Esophagus (tissue), 2 donors: ENCODE results near the gene PDE6A. TPM values are rescaled to one million over a fixed set of nuclear protein-coding genes. Genes with fewer than 3 reads are reported as not detected.
"Not testable (repeated sequence)": the region's sequence is repeated elsewhere in the genome, so short reads cannot be mapped to it uniquely, and the experiment has no call there.

Experiments used
- H3K27ac ChIP-seq, 2 donors: one replicate each; pipeline ENCODE4 v1.5.1; 2013; ENCODE audit warnings: low read depth in 2 of 2, mild to moderate bottlenecking in 2 of 2, inconsistent platforms in 1 of 2, low read length in 1 of 2, moderate library complexity in 1 of 2
- H3K27me3 ChIP-seq, 2 donors: one replicate each; pipeline ENCODE4 v1.6.1; 2013; ENCODE audit warnings: low read length in 2 of 2, control low read depth in 1 of 2, mild to moderate bottlenecking in 1 of 2; ENCODE audit not compliant: insufficient read depth in 2 of 2, control insufficient read depth in 1 of 2
- H3K36me3 ChIP-seq, 2 donors: one replicate each; pipeline ENCODE4 v1.6.1; 2013; ENCODE audit warnings: low read length in 1 of 2; ENCODE audit not compliant: control insufficient read depth in 2 of 2, insufficient read depth in 2 of 2
- H3K4me1 ChIP-seq, 2 donors: one replicate each; pipeline ENCODE4 v1.6.1; 2013; ENCODE audit warnings: low read length in 1 of 2; ENCODE audit not compliant: control insufficient read depth in 2 of 2, insufficient read depth in 2 of 2
- H3K4me3 ChIP-seq, 2 donors: one replicate each; pipeline ENCODE4 v1.5.1; 2013; ENCODE audit warnings: low read length in 2 of 2, mild to moderate bottlenecking in 2 of 2, low read depth in 1 of 2, moderate library complexity in 1 of 2
- H3K9me3 ChIP-seq, 2 donors: one replicate each; pipeline ENCODE4 v1.6.1; 2013; ENCODE audit warnings: mild to moderate bottlenecking in 2 of 2, low read depth in 1 of 2, low read length in 1 of 2, moderate library complexity in 1 of 2; ENCODE audit not compliant: control insufficient read depth in 2 of 2, insufficient read depth in 1 of 2
- WGBS, 2 donors: extraction: QIAGEN DNeasy Blood & Tissue Kit; methylation state at CpG; one replicate each; pipeline ENCODE4 v1.1.7; 2013; 5-methylcytosine and 5-hydroxymethylcytosine counted together
- polyA plus RNA-seq, 2 donors: library from polyadenylated mRNA; stranded (reverse); fragments of 200-250 nt; gene quantifications; one replicate each; pipeline ENCODE4 v1.2.3, GENCODE V29; 2013
- donor health status: healthy with polysubstance abuse.
- donor health status: Bipolar disorder and iron deficiency.

The PDE6A gene
- polyA plus RNA-seq, 2 donors, result 1.0 to 1.5 TPM

GRCh38 chr5:149879593-149879992 lies 65.0 kb downstream of the PDE6A start:
- H3K36me3 ChIP-seq, H3K4me1 ChIP-seq, H3K27me3 ChIP-seq, H3K27ac ChIP-seq, H3K9me3 ChIP-seq, H3K4me3 ChIP-seq: not testable (repeated sequence)
- WGBS, 2 donors, result 81% methylated on average over 1 of the region's 2 CpGs

GRCh38 chr5:149878371-149878770 lies 66.2 kb downstream of the PDE6A start:
- WGBS, 2 donors, result 35 to 36% methylated on average over 7 of the region's 7 CpGs
- H3K27ac ChIP-seq, result no peak overlapping the region
- H3K4me3 ChIP-seq, result no peak overlapping the region
- no peaks in the 10 kb centered on the region for H3K4me1 ChIP-seq
- H3K36me3 ChIP-seq, result no peaks in the 10 kb centered on the region
- H3K27me3 ChIP-seq, result no peaks in the 10 kb centered on the region
- no peaks in the 10 kb centered on the region for H3K9me3 ChIP-seq

DNA sequence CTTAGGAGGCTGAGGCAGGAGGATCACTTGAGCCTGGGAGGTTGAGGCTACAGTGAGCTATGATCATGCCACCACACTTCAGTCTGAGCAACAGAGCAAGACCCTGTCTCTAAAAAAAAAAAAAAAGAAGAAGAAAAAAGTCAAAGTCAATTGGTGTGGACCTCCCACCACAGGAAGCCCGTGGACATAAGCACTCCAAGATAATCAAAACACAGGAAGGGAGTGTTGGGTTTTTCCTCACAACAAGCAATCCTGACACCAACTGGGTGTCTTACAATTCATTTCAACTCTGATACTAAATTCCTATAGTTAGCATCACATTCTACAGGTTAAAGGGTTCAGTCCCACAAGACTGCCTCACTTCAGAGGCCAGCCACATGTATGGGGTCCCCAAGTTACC lies 70.7 kb downstream of the PDE6A start:
- whole genome bisulfite sequencing, 2 donors, result 45 to 53% methylated on average over 1 of the region's 1 CpG
- H3K4me1 ChIP-seq, result no peaks in the 10 kb centered on the region
- H3K27ac ChIP-seq, result no peak overlapping the region
- H3K27me3 ChIP-seq, result no peaks in the 10 kb centered on the region
- no peaks in the 10 kb centered on the region for H3K36me3 ChIP-seq
- no peak overlapping the region for H3K4me3 ChIP-seq
- no peaks in the 10 kb centered on the region for H3K9me3 ChIP-seq

DNA sequence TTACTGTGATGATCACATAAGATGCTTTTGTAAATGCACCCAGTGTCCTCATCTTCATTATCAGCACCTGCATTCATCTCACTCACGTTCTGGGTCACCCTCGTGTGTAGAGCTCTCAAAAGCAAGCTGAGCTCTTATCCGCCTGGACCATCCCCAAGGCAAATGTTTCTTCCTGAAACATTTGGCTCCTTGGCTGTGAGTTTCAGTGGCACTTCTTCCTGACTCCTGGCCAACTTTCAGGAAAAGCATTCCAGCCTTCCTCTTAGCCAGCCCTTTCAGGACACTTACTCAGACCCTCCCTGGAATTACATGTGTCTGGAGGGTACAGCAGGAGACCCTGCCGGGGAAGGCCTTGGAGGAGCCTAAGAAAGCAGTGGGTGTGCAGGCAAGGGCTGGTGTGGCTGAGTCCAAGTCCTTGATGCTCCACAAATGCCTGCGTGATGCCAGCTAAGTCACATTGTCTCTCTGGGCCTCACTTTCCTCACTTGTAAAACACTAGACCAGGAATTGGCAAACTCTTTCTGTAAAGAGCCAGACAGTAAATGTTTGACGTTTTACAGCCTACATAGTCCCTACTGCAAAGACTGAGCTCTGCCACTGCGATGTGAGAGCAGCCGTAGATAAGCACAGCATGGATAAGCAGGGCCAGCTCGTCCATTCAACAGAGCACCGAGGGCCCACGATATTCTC lies 72.1 kb downstream of the PDE6A start:
- WGBS, 2 donors, result 65 to 67% methylated on average over 11 of the region's 11 CpGs

GRCh38 chr5:149871471-149871870 lies 73.1 kb downstream of the PDE6A start:
- H3K9me3 ChIP-seq, result no peaks in the 10 kb centered on the region
- H3K27ac ChIP-seq, result no peak overlapping the region
- no peaks in the 10 kb centered on the region for H3K36me3 ChIP-seq
- WGBS, 2 donors, result 91 to 93% methylated on average over 7 of the region's 7 CpGs
- H3K4me3 ChIP-seq, result no peak overlapping the region
- no peaks in the 10 kb centered on the region for H3K4me1 ChIP-seq
- no peaks in the 10 kb centered on the region for H3K27me3 ChIP-seq

More for the DNA sequence above, 72.1 kb downstream of the PDE6A start:
- H3K27me3 ChIP-seq, result no peaks in the 10 kb centered on the region
- no peak overlapping the region for H3K4me3 ChIP-seq
- no peaks in the 10 kb centered on the region for H3K36me3 ChIP-seq
- H3K9me3 ChIP-seq, result no peaks in the 10 kb centered on the region
- H3K4me1 ChIP-seq, result no peaks in the 10 kb centered on the region
- H3K27ac ChIP-seq, result no peak overlapping the region

DNA sequence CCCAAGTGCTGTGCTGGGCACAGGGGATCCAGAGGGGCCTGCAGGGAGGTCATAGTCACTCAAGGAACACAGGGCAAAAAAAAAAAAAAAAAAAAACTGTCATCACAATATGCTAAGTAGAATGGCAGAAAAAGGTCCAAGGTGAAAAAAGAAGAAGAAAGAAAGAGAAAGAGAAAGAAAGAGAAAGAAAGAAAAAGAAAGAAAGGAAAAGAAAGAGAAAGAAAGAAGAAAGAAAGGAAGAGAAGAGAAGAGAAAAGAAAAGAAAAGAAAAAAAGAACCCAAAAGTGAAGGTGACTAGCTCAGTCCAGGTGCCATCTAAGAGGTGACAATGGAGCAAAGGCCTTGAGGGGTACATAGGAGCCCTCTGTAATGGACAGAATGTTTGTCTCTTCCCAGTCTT lies 73.9 kb downstream of the PDE6A start:
- Histone ChIP-seq H3K4me1 (no peaks in the 10 kb centered on the region), H3K27ac (no peak overlapping the region), H3K4me3 (no peak overlapping the region)

DNA sequence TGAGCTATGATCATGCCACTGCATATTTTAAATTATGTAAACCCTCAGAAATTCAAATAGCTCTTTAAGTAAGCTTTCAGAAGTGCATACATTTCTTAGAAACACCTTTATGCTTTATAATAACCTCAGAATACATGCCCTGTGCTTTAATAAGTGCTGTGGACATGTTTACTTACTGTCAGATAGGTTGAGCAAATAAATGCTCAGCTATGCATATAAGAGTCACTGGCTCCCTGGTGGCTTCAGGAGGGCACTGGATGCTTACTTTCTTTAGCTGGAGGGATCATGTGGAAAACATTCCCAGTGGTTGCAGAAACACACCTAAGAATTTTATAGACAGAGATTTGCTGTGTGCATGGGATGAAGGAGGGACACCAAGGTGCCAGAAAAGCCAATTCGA lies 74.4 kb downstream of the PDE6A start:
- H3K36me3 ChIP-seq, result no peaks in the 10 kb centered on the region
- H3K4me3 ChIP-seq, result no peak overlapping the region
- H3K27me3 ChIP-seq, result no peaks in the 10 kb centered on the region
- 81 to 91% methylated on average over 1 of the region's 1 CpG for WGBS, 2 donors
- H3K4me1 ChIP-seq, result no peaks in the 10 kb centered on the region
- H3K9me3 ChIP-seq, result no peaks in the 10 kb centered on the region
- H3K27ac ChIP-seq, result no peak overlapping the region

More for the DNA sequence above, 73.9 kb downstream of the PDE6A start:
- H3K9me3 ChIP-seq, result no peaks in the 10 kb centered on the region
- no peaks in the 10 kb centered on the region for H3K27me3 ChIP-seq
- no peaks in the 10 kb centered on the region for H3K36me3 ChIP-seq

GRCh38 chr5:149869411-149869821 lies 75.2 kb downstream of the PDE6A start:
- no peak overlapping the region for H3K27ac ChIP-seq
- H3K9me3 ChIP-seq, result no peaks in the 10 kb centered on the region
- 76 to 87% methylated on average over 5 of the region's 5 CpGs for WGBS, 2 donors
- H3K27me3 ChIP-seq, result no peaks in the 10 kb centered on the region
- no peaks in the 10 kb centered on the region for H3K36me3 ChIP-seq
- no peak overlapping the region for H3K4me3 ChIP-seq
- no peaks in the 10 kb centered on the region for H3K4me1 ChIP-seq

- no peak overlapping the region for H3K27ac ChIP-seq
- H3K27me3 ChIP-seq, result no peaks in the 10 kb centered on the region
- no peak overlapping the region for H3K4me3 ChIP-seq
- H3K9me3 ChIP-seq, result no peaks in the 10 kb centered on the region
- WGBS, 2 donors, result 92 to 94% methylated on average over 4 of the region's 4 CpGs
- H3K36me3 ChIP-seq, result no peaks in the 10 kb centered on the region
- no peaks in the 10 kb centered on the region for H3K4me1 ChIP-seq
These were observed 78.8 kb downstream of the PDE6A start for GRCh38 chr5:149865746-149866145.

DNA sequence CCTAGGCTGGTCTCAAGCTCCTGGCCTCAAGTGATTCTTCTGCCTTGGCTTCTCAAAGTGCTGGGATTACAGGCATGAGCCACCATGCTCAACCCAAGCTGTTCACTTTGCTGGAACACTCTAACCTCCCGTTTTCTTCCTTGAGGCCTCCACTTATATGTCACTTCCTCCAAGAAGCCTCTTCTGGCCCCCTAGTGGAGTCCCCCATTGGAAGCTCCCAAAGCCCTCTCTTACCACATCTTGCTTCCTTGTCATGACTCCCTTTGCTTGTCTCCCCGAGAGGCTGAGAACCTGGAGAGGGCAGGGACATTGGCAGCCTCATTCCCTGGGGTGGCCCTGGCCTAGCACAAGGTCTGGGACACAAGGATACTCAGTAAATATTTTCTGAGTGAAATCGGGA lies 80.8 kb downstream of the PDE6A start:
- Histone ChIP-seq H3K27ac (no peak overlapping the region), H3K4me1 (no peaks in the 10 kb centered on the region), H3K36me3 (no peaks in the 10 kb centered on the region), H3K9me3 (no peaks in the 10 kb centered on the region), H3K27me3 (no peaks in the 10 kb centered on the region), H3K4me3 (no peak overlapping the region)
- 86 to 91% methylated on average over 3 of the region's 3 CpGs for WGBS, 2 donors
